HepG2 (cell line): Measurements from ENCODE around the gene GGA2. TPM values are rescaled to one million over a fixed set of nuclear protein-coding genes. Genes with fewer than 3 reads are reported as not detected.

Source experiments
- ATM ChIP-seq: fragments of 450-650 bp; IDR thresholded peaks from 2 replicates; pipeline ENCODE4 v1.7.1; 2017; ENCODE audit warnings: mild to moderate bottlenecking, borderline replicate concordance
- FOXA3 ChIP-seq: IDR thresholded peaks from 2 replicates; pipeline ENCODE4 v1.6.1; 2016; ENCODE audit warnings: missing genetic modification reagents, missing compliant biosample characterization
- FOXC1 ChIP-seq: sonication (generic); formaldehyde crosslinking; IDR thresholded peaks from 2 replicates; pipeline ENCODE4 v1.8.0; 2022; ENCODE audit warnings: mild to moderate bottlenecking, missing genetic modification reagents, borderline replicate concordance
- IRF9 ChIP-seq: sonication (generic); formaldehyde crosslinking; IDR thresholded peaks from 2 replicates; pipeline ENCODE4 v1.8.0; 2022; ENCODE audit warnings: missing genetic modification reagents, mild to moderate bottlenecking, borderline replicate concordance
- KDM5A ChIP-seq: fragments of 200-600 bp; sonication (generic); IDR thresholded peaks from 2 replicates; pipeline ENCODE4 v1.7.0; 2018; ENCODE audit warnings: antibody characterized with exemption, mild to moderate bottlenecking, low read length, borderline replicate concordance
- LBX2 ChIP-seq: sonication (generic); formaldehyde crosslinking; IDR thresholded peaks from 2 replicates; pipeline ENCODE4 v1.5.0; 2020; ENCODE audit warnings: missing genetic modification reagents, mild to moderate bottlenecking, borderline replicate concordance
- MEF2D ChIP-seq: sonication (generic); formaldehyde crosslinking; IDR thresholded peaks from 2 replicates; pipeline ENCODE4 v1.5.1; 2020; ENCODE audit warnings: mild to moderate bottlenecking, missing genetic modification reagents
- NONO ChIP-seq, 2 experiments: fragments of 450-650 bp in 1 of 2; sonication (generic) in 1 of 2; formaldehyde crosslinking in 1 of 2; IDR thresholded peaks in 1 of 2; conservative IDR thresholded peaks in 1 of 2; 2 replicates each; pipeline versions ENCODE4 v1.6.1 to v1.8.0; 2017 to 2022; ENCODE audit warnings: mild to moderate bottlenecking in 1 of 2, missing genetic modification reagents in 1 of 2, moderate library complexity in 1 of 2
- NR2F6 ChIP-seq, 2 experiments: IDR thresholded peaks; 2 replicates each; pipeline ENCODE4 v1.6.1; 2016; ENCODE audit warnings: antibody characterized with exemption in 1 of 2, mild to moderate bottlenecking in 1 of 2
- PAXIP1 ChIP-seq: sonication (generic); formaldehyde crosslinking; conservative IDR thresholded peaks from 2 replicates; pipeline ENCODE4 v1.4.0; 2020; ENCODE audit warnings: mild to moderate bottlenecking, missing genetic modification reagents, moderate library complexity
- RNF2 ChIP-seq: fragments of 450-650 bp; conservative IDR thresholded peaks from 2 replicates; pipeline ENCODE4 v1.6.1; 2016; ENCODE audit warnings: low read depth
- SAP130 ChIP-seq: IDR thresholded peaks from 2 replicates; pipeline ENCODE4 v1.6.1; 2016; ENCODE audit warnings: low read depth
- SMAD1 ChIP-seq: sonication (generic); formaldehyde crosslinking; IDR thresholded peaks from 2 replicates; pipeline ENCODE4 v1.4.0; 2020; ENCODE audit warnings: missing genetic modification reagents, low read depth, mild to moderate bottlenecking, borderline replicate concordance
- TAF1 ChIP-seq: sonication (generic); formaldehyde crosslinking; IDR thresholded peaks from 2 replicates; pipeline ENCODE4 v1.4.0; 2020; ENCODE audit warnings: missing genetic modification reagents
- TAF15 ChIP-seq: fragments of 200-400 bp; formaldehyde crosslinking; IDR thresholded peaks from one replicate; pipeline ENCODE4 v1.6.1; 2018; ENCODE audit warnings: mild to moderate bottlenecking, low read depth, low read length; ENCODE audit not compliant: poor library complexity, severe bottlenecking
- ZKSCAN5 ChIP-seq: sonication (generic); formaldehyde crosslinking; IDR thresholded peaks from 2 replicates; pipeline ENCODE4 v1.5.1; 2020; ENCODE audit warnings: mild to moderate bottlenecking, missing genetic modification reagents
- ZNF234 ChIP-seq: sonication (generic); formaldehyde crosslinking; conservative IDR thresholded peaks from 2 replicates; pipeline ENCODE4 v1.5.1; 2020; ENCODE audit warnings: mild to moderate bottlenecking, missing genetic modification reagents
- ZNF513 ChIP-seq: sonication (generic); formaldehyde crosslinking; conservative IDR thresholded peaks from 2 replicates; pipeline ENCODE4 v1.5.0; 2020; ENCODE audit warnings: missing genetic modification reagents
- ZNF570 ChIP-seq: sonication (generic); formaldehyde crosslinking; IDR thresholded peaks from 2 replicates; pipeline ENCODE4 v1.4.0; 2020; ENCODE audit warnings: mild to moderate bottlenecking, missing genetic modification reagents, borderline replicate concordance
- ZNF670 ChIP-seq: sonication (generic); formaldehyde crosslinking; IDR thresholded peaks from 2 replicates; pipeline ENCODE4 v1.8.0; 2022; ENCODE audit warnings: mild to moderate bottlenecking, missing genetic modification reagents, borderline replicate concordance
- ZNF747 ChIP-seq: sonication (generic); formaldehyde crosslinking; IDR thresholded peaks from 2 replicates; pipeline ENCODE4 v1.8.1; 2023; ENCODE audit warnings: missing genetic modification reagents, mild to moderate bottlenecking, borderline replicate concordance
- polyA plus RNA-seq, 8 experiments: library from polyadenylated mRNA; depleted of rRNA in 3 of 8; stranded (reverse) in 7 of 8; unstranded in 1 of 8; fragments of >200 nt; fragmentation: Illumina TruSeq in 4 of 8; extraction: Trizol in 4 of 8; gene quantifications; 2 replicates each; pipeline versions ENCODE4 v1.2.1 to v1.2.3, GENCODE V29; 2011 to 2016; ENCODE audit warnings: low read depth in 4 of 8, missing spikeins in 1 of 8, mixed read lengths in 1 of 8; ENCODE audit not compliant: insufficient read depth in 1 of 8
- total RNA-seq, 5 experiments: library from RNA; depleted of rRNA; stranded (reverse); fragments of >200 nt; fragmentation: Illumina TruSeq; extraction: Trizol; gene quantifications; 2 replicates each; pipeline ENCODE4 v1.2.3, GENCODE V29; 2016; ENCODE audit warnings: low read depth in 1 of 5

Gene GGA2
- total and polyA plus RNA-seq, 2 of the 13 experiments (the other 11 are each of a cell fraction or from before 2014, with no cell fraction given) = 51.5 to 69.8 TPM

- TF ChIP-seq RNF2 (peak; percentile 95), FOXC1 (peak; percentile 87; the same call in 1 of the 2 replicates), ZNF513 (CRISPR knock-in tag) (peak; percentile 88; the same call in 1 of the 2 replicates), LBX2 (CRISPR knock-in tag) (no peak; the same call in 1 of the 2 replicates), SMAD1 (CRISPR knock-in tag) (peak; percentile 100), IRF9 (CRISPR knock-in tag) (peak; percentile 60; the same call in 1 of the 2 replicates), TAF1 (peak; percentile 89), ZNF747 (CRISPR knock-in tag) (peak; percentile 85; the same call in 1 of the 2 replicates), ATM (no peak), ZNF570 (CRISPR knock-in tag) (peak; percentile 85; the same call in 1 of the 2 replicates), KDM5A (peak; percentile 92), FOXA3 (CRISPR knock-in tag) (peak; percentile 71), ZNF670 (CRISPR knock-in tag) (peak; percentile 45; the same call in 1 of the 2 replicates), PAXIP1 (CRISPR knock-in tag) (peak; percentile 83), NR2F6 (IDR thresholded peaks at IDR 0.05) (peak; percentile 22; the same call in 1 of the 2 replicates), NR2F6 (CRISPR knock-in tag; IDR thresholded peaks at IDR 0.05) (peak; percentile 71), ZKSCAN5 (CRISPR knock-in tag) (no peak), TAF15 (peak; percentile 87), SAP130 (CRISPR knock-in tag) (peak; percentile 100), NONO (IDR thresholded peaks at IDR 0.05) (no peak), NONO (CRISPR knock-in tag; conservative IDR thresholded peaks at IDR 0.05) (peak; percentile 100), ZNF234 (CRISPR knock-in tag) (peak; percentile 26; the same call in 1 of the 2 replicates), MEF2D (CRISPR knock-in tag) (peak; percentile 86)
Measured at GRCh38 chr16:23556881-23557778, 46.8 kb upstream of the GGA2 start, which contains the start of the genes EARS2 and UBFD1 (continued).
